NCI-H187 (cell line): ENCODE data around the gene TMEM250.
"Not testable (repeated sequence)": the region's sequence is repeated elsewhere in the genome, so short reads cannot be mapped to it uniquely, and the experiment has no call there.

Experiments
- DNase-seq, 2 experiments: peaks; one replicate each; lab custom pipeline; 2025; lab: John Stamatoyannopoulos, UW

TMEM250 gene

GRCh38 chr9:136118320-136119060, at the start of gene TMEM250:
TMEM250 (minus strand) TSS chr9:136118875; CDS start chr9:136116900, 1,975 bp downstream.
- DNase-seq, result peak; percentile 46 to 78

GRCh38 chr9:136163248-136163850, 44.7 kb upstream of the TMEM250 start:
- no peak for DNase-seq

GRCh38 chr9:136160995-136161610, 42.4 kb upstream of the TMEM250 start:
- DNase-seq, result no peak

GRCh38 chr9:136160381-136160841, 41.7 kb upstream of the TMEM250 start:
- DNase-seq, result peak; percentile 18 to 48

- DNase-seq, result no peak
Measured at GRCh38 chr9:136159851-136160250, 41.2 kb upstream of the TMEM250 start.

- DNase-seq, result no peak
Measured at GRCh38 chr9:136157477-136158265, 39.0 kb upstream of the TMEM250 start.

- DNase-seq, result no peak
Measured at GRCh38 chr9:136156209-136157120, 37.8 kb upstream of the TMEM250 start.

GRCh38 chr9:136155576-136155975, 36.9 kb upstream of the TMEM250 start:
- DNase-seq, result no peak

- DNase-seq, result no peak
Measured at GRCh38 chr9:136154943-136155342, 36.3 kb upstream of the TMEM250 start.

- no peak for DNase-seq
Measured at GRCh38 chr9:136153381-136154065, 34.8 kb upstream of the TMEM250 start.

- DNase-seq, result no peak
Measured at GRCh38 chr9:136152931-136153330, 34.3 kb upstream of the TMEM250 start.

GRCh38 chr9:136152543-136152866, 33.8 kb upstream of the TMEM250 start:
- DNase-seq, result no peak

- DNase-seq, result no peak
Measured at GRCh38 chr9:136151848-136152542, 33.3 kb upstream of the TMEM250 start.

- no peak for DNase-seq
Measured at GRCh38 chr9:136151214-136151804, 32.6 kb upstream of the TMEM250 start.

GRCh38 chr9:136150664-136151213, 32.1 kb upstream of the TMEM250 start:
- DNase-seq, result not testable (repeated sequence)

- DNase-seq, result no peak
Measured at GRCh38 chr9:136149853-136150252, 31.2 kb upstream of the TMEM250 start.

GRCh38 chr9:136149337-136149736, 30.7 kb upstream of the TMEM250 start:
- no peak for DNase-seq

GRCh38 chr9:136148766-136149165, 30.1 kb upstream of the TMEM250 start:
- DNase-seq, result no peak
